HEK293T (cell line): ENCODE data around the gene L2HGDH.

ENCODE experiments used
- ARNT ChIP-seq: fragments of 450-650 bp; IDR thresholded peaks from 2 replicates; pipeline ENCODE4 v1.6.1; 2017; ENCODE audit warnings: mild to moderate bottlenecking
- BHLHE40 ChIP-seq: fragments of 450-650 bp; IDR thresholded peaks from 2 replicates; pipeline ENCODE4 v1.6.1; 2016; ENCODE audit warnings: mild to moderate bottlenecking, moderate library complexity, borderline replicate concordance
- ELF4 ChIP-seq: fragments of 450-650 bp; IDR thresholded peaks from 2 replicates; pipeline ENCODE4 v1.6.1; 2017; ENCODE audit warnings: antibody characterized with exemption
- FOXM1 ChIP-seq: fragments of 450-650 bp; IDR thresholded peaks from 2 replicates; pipeline ENCODE4 v1.6.1; 2017; ENCODE audit warnings: mild to moderate bottlenecking, borderline replicate concordance
- HDGF ChIP-seq: fragments of 450-650 bp; IDR thresholded peaks from 2 replicates; pipeline ENCODE4 v1.6.1; 2017; ENCODE audit warnings: antibody characterized with exemption, borderline replicate concordance
- L3MBTL2 ChIP-seq: fragments of 450-650 bp; conservative IDR thresholded peaks from 2 replicates; pipeline ENCODE4 v1.6.1; 2016; ENCODE audit warnings: mild to moderate bottlenecking
- NFRKB ChIP-seq: fragments of 450-650 bp; IDR thresholded peaks from 2 replicates; pipeline ENCODE4 v1.6.1; 2016; ENCODE audit warnings: mild to moderate bottlenecking, moderate library complexity
- SP1 ChIP-seq: fragments of 450-650 bp; IDR thresholded peaks from 2 replicates; pipeline ENCODE4 v1.6.1; 2017
- SUZ12 ChIP-seq: fragments of 450-650 bp; IDR thresholded peaks from 2 replicates; pipeline ENCODE4 v1.6.1; 2016; ENCODE audit warnings: mild to moderate bottlenecking
- ZNF384 ChIP-seq: fragments of 450-650 bp; IDR thresholded peaks from 2 replicates; pipeline ENCODE4 v1.6.1; 2016
- TF ChIP-seq, protein P1 (sequence below): fragments of 450-650 bp; IDR thresholded peaks from 2 replicates; pipeline ENCODE4 v1.6.1; 2016

DNA sequence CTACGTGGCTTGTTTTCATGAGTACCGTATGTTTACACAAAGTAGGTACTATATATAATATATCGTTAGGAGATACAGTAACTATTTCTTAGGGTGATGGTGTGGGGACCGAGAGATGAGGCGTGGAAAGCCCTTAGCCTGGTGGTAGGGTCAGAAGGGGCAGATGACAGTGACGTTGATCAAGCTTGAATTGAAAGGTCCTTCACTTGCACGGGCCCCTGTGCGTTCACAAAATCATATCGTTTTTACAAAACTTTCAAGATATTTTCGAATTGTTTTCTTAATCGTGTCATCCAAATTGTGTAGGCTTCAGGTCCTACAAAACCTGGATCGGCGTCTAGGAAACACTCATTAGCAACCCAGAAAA lies 79.8 kb downstream of the L2HGDH start:
- TF ChIP-seq ZNF384 (no peak), HDGF (no peak), ARNT (no peak), BHLHE40 (no peak), ELF4 (no peak), NFRKB (no peak), SUZ12 (no peak), FOXM1 (no peak), SP1 (no peak), L3MBTL2 (no peak)
- TF ChIP-seq, protein P1, sequence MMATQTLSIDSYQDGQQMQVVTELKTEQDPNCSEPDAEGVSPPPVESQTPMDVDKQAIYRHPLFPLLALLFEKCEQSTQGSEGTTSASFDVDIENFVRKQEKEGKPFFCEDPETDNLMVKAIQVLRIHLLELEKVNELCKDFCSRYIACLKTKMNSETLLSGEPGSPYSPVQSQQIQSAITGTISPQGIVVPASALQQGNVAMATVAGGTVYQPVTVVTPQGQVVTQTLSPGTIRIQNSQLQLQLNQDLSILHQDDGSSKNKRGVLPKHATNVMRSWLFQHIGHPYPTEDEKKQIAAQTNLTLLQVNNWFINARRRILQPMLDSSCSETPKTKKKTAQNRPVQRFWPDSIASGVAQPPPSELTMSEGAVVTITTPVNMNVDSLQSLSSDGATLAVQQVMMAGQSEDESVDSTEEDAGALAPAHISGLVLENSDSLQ: no peak
